RWPE2 (cell line): ENCODE measurements around the gene VAPA.
"Not testable (repeated sequence)": the region's sequence is repeated elsewhere in the genome, so short reads cannot be mapped to it uniquely, and the experiment has no call there.

Experiments
- ATAC-seq: fragments of 200-7000 bp; cut with Tn5 transposase; 3 replicates; pipeline ENCODE4 v1.9.1; 2021; ENCODE audit warnings: low read depth
- DNase-seq: peaks from one replicate; pipeline ENCODE4 v3.0.0-alpha.2; 2020; ENCODE audit warnings: low spot score
- H3K27ac ChIP-seq: fragments of 450-650 bp; 2 replicates; pipeline ENCODE4 v1.5.1; 2017; ENCODE audit warnings: mild to moderate bottlenecking; ENCODE audit not compliant: poor library complexity, severe bottlenecking
- H3K27me3 ChIP-seq: fragments of 250-450 bp; sonication (Bioruptor Pico); 2 replicates; pipeline ENCODE4 v1.5.1; 2021; ENCODE audit warnings: mild to moderate bottlenecking, moderate library complexity; ENCODE audit not compliant: insufficient read depth, poor library complexity, severe bottlenecking
- H3K36me3 ChIP-seq: fragments of 250-450 bp; sonication (Bioruptor Pico); 2 replicates; pipeline ENCODE4 v1.5.1; 2020; ENCODE audit warnings: low read depth, mild to moderate bottlenecking, moderate library complexity
- H3K4me1 ChIP-seq: fragments of 250-450 bp; sonication (Bioruptor Pico); 2 replicates; pipeline ENCODE4 v1.5.1; 2021; ENCODE audit warnings: mild to moderate bottlenecking, moderate library complexity; ENCODE audit not compliant: insufficient read depth, poor library complexity, severe bottlenecking
- H3K4me3 ChIP-seq: fragments of 250-450 bp; sonication (Bioruptor Pico); 2 replicates; pipeline ENCODE4 v1.5.1; 2021; ENCODE audit warnings: mild to moderate bottlenecking, moderate library complexity; ENCODE audit not compliant: severe bottlenecking
- H3K9me3 ChIP-seq: fragments of 250-450 bp; sonication (Bioruptor Pico); 2 replicates; pipeline ENCODE4 v1.5.1; 2021; ENCODE audit warnings: mild to moderate bottlenecking, moderate library complexity; ENCODE audit not compliant: severe bottlenecking
- TF ChIP-seq, protein P1 (sequence below): fragments of 450-650 bp; IDR thresholded peaks from one replicate; pipeline ENCODE4 v1.5.1; 2017; ENCODE audit warnings: mild to moderate bottlenecking, moderate library complexity; ENCODE audit not compliant: poor library complexity, severe bottlenecking

Gene VAPA

DNA sequence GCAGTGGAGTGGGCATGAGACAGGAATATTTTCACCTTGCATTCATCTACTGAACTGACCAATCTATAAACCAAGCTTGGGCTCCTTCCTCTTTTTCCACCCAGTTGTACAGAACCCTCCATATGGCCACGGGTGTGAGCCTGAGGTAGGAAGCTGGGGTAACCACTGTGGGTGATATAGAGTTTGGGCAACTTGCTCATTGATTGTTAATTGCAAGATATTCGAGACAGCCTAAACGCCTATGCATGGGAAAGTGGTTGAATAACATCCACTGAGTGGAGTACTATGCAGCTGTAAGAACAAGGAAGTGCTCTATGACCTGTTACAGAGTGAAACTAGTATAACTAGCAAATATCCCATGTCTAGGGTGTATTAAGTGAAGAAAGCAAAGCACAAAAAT is 7.3 kb upstream of the VAPA start:
- no peak for DNase-seq
- H3K36me3 ChIP-seq: no peaks in the 10 kb centered on the region
- no peaks in the 10 kb centered on the region for H3K9me3 ChIP-seq
- no peak overlapping the region for H3K4me3 ChIP-seq
- H3K27me3 ChIP-seq: no peaks in the 10 kb centered on the region
- ATAC-seq: no peak
- peaks cover 13% of the 10 kb centered on the region for H3K4me1 ChIP-seq
- TF ChIP-seq, protein P1, sequence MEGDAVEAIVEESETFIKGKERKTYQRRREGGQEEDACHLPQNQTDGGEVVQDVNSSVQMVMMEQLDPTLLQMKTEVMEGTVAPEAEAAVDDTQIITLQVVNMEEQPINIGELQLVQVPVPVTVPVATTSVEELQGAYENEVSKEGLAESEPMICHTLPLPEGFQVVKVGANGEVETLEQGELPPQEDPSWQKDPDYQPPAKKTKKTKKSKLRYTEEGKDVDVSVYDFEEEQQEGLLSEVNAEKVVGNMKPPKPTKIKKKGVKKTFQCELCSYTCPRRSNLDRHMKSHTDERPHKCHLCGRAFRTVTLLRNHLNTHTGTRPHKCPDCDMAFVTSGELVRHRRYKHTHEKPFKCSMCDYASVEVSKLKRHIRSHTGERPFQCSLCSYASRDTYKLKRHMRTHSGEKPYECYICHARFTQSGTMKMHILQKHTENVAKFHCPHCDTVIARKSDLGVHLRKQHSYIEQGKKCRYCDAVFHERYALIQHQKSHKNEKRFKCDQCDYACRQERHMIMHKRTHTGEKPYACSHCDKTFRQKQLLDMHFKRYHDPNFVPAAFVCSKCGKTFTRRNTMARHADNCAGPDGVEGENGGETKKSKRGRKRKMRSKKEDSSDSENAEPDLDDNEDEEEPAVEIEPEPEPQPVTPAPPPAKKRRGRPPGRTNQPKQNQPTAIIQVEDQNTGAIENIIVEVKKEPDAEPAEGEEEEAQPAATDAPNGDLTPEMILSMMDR: no peak
- no peak overlapping the region for H3K27ac ChIP-seq

DNA sequence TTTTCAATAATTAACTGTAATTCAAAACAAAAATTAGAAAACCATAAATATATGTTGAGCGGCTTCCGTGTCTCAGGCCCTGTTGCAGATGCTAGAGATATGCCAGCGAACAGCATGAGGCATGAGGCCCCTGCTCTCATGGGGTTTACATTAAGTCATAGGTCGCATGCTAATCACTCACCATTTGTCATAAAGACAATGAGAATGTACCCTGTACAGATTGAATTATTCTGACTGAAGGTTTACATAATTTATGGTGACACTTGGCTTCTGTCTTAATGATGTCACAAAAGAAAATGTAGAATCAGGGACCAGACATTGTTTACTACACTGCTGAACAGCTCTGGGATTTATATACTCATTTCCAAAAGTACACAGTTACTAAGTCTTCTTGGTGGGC is 5.9 kb upstream of the VAPA start:
- no peaks in the 10 kb centered on the region for H3K27me3 ChIP-seq
- ATAC-seq: no peak
- TF ChIP-seq, protein P1: no peak
- H3K4me1 ChIP-seq: peaks cover 13% of the 10 kb centered on the region
- H3K4me3 ChIP-seq: no peak overlapping the region
- H3K9me3 ChIP-seq: no peaks in the 10 kb centered on the region
- H3K27ac ChIP-seq: no peak overlapping the region
- DNase-seq: no peak
- no peaks in the 10 kb centered on the region for H3K36me3 ChIP-seq

DNA sequence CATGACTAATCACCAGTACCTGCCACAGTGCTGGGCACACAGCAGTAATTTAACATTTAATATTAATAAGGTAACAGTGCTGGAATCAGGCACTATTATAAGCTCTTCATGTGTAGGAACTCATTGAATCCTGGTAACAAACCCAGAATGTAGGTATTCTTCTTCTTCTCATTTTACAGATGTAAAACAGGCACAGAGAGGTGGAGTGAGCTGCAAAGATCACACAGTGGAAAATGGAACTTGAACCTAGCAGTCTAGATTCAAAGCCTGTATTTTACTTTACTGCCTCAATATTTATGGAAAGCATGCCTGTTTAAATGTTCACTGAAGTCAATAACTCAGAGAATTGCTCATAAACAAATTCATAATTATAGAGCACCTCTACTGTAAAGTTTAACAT is 3.7 kb upstream of the VAPA start:
- Histone ChIP-seq H3K4me1 (peaks cover 9% of the 10 kb centered on the region), H3K27ac (no peak overlapping the region), H3K4me3 (no peak overlapping the region), H3K36me3 (no peaks in the 10 kb centered on the region), H3K27me3 (no peaks in the 10 kb centered on the region), H3K9me3 (no peaks in the 10 kb centered on the region)
- ATAC-seq (no peak), DNase-seq (no peak)
- TF ChIP-seq, protein P1: no peak

DNA sequence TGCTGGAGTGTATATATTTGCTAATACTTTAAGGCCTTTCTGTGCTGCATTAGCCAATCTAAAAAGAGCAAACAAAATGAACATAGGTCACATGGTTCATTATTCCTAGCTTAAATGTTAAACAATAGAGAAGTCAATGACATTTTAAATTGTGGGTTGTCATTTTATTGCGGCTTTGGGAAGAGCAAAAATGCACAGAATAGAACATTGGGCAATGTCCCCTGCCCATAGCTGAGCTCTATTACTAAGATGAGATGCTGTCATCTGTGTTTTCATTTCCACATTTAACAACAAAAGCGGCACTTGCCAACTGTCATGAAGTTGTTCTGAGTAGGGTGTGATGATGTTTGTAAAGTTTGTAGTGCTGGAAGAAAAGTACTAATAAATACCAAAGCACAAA is 3.2 kb upstream of the VAPA start:
- H3K36me3 ChIP-seq: no peaks in the 10 kb centered on the region
- H3K4me3 ChIP-seq: no peak overlapping the region
- TF ChIP-seq, protein P1: no peak
- peaks cover 5% of the 10 kb centered on the region for H3K4me1 ChIP-seq
- no peak for DNase-seq
- no peaks in the 10 kb centered on the region for H3K9me3 ChIP-seq
- H3K27ac ChIP-seq: no peak overlapping the region
- ATAC-seq: no peak
- no peaks in the 10 kb centered on the region for H3K27me3 ChIP-seq

DNA sequence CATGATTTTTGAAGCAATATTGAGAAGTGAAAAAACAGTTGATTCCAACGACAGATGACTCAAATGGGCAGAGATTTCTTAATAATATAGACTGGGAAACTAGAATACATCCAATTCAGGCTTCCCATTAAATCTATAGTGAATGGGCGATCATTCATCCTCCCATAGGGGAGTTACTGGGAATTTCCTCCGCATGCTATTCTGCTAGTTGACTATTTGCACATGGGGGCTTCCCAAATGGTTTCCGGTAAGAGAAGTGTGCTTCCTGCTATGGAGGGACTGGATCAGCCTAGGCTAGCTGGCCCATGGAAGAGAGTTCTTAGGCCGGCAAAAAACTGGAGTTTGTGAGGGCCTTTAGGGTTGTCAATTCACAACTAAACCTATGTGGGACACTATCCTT is 2.6 kb upstream of the VAPA start:
- ATAC-seq (no peak), DNase-seq (no peak)
- TF ChIP-seq, protein P1: no peak
- Histone ChIP-seq H3K27me3 (no peaks in the 10 kb centered on the region), H3K27ac (no peak overlapping the region), H3K4me3 (no peak overlapping the region), H3K36me3 (no peaks in the 10 kb centered on the region), H3K9me3 (no peaks in the 10 kb centered on the region), H3K4me1 (peaks cover 8% of the 10 kb centered on the region)

DNA sequence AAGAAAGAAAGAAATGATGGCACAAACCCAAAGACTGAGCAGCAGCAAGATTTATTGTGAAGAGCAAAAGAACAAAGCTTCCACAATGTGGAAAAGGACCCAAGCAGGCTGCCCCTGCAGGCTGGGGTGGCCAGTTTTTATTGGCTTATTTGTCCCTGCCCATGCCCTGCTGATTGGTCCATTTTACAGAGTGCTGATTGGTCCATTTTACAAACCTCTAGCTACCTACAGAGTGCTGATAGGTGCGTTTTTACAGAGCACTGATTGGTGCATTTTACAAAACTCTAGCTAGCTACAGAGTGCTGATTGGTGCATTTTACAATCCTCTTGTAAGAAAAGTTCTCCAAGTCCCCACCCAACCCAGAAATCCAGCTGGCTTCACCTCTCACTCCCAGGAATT is 1.5 kb upstream of the VAPA start:
- DNase-seq, ATAC-seq: not testable (repeated sequence)

More for the DNA sequence above, 1.5 kb upstream of the VAPA start:
- H3K4me1 ChIP-seq: peaks cover 18% of the 10 kb centered on the region
- not testable (repeated sequence) for H3K27me3 ChIP-seq, H3K9me3 ChIP-seq, H3K27ac ChIP-seq, H3K36me3 ChIP-seq, H3K4me3 ChIP-seq
